ENCODE measurements around the gene TPSD1. TPM values are rescaled to one million over a fixed set of nuclear protein-coding genes. Genes with fewer than 3 reads are reported as not detected.
"Not testable (repeated sequence)": the region's sequence is repeated elsewhere in the genome, so short reads cannot be mapped to it uniquely, and the experiment has no call there.

TPSD1 gene
- total RNA-seq, 1 experiment from 2014 or later: not detected

GRCh38 chr16:1256296-1256873, 516 bp downstream of the TPSD1 start:
- CTCF ChIA-PET; H3K9ac ChIP-seq (ENCODE audit: low read length); ATAC-seq; H3K36me3 ChIP-seq (ENCODE audit: low read depth, low read length); H3K4me1 ChIP-seq (ENCODE audit: insufficient read depth, low read length); H4K20me1 ChIP-seq (ENCODE audit: low read length); H3F3A ChIP-seq (ENCODE audit: low read length, unreplicated experiment); H3K4me2 ChIP-seq (ENCODE audit: low read length); H3K9me2 ChIP-seq (replicated peaks; ENCODE audit: low read length); H3K4me3 ChIP-seq (ENCODE audit: low read length); H3K9me3 ChIP-seq (ENCODE audit: low read length); BruUV-seq (replicated peaks); H3K27ac ChIP-seq (ENCODE audit: low read length); DNase-seq; H3K79me2 ChIP-seq (ENCODE audit: low read length); intact Hi-C loops (cut with micrococcal nuclease); POLR2A ChIA-PET (ENCODE audit: unreplicated experiment); H2AFZ ChIP-seq (ENCODE audit: low read length): not testable (repeated sequence)
- peaks cover 22% of the 10 kb centered on the region for H3K27me3 ChIP-seq (ENCODE audit: low read length)

GRCh38 chr16:1256874-1257322, 1.0 kb downstream of the TPSD1 start:
- H3K4me1 ChIP-seq (ENCODE audit: insufficient read depth, low read length): no peaks in the 10 kb centered on the region; the same call in 1 of the 2 replicates
- TF ChIP-seq CTCF (conservative IDR thresholded peaks at IDR 0.05; ENCODE audit: low read depth, low read length) (no peak), EZH2phosphoT487 (IDR thresholded peaks at IDR 0.05; ENCODE audit: borderline replicate concordance, low read length) (no peak), EZH2 (IDR thresholded peaks at IDR 0.05; ENCODE audit: low read length, unreplicated experiment) (no peak)
- POLR2A ChIA-PET (ENCODE audit: unreplicated experiment): no interaction called here
- no peaks in the 10 kb centered on the region for H3F3A ChIP-seq (ENCODE audit: low read length, unreplicated experiment)
- H3K36me3 ChIP-seq (ENCODE audit: low read depth, low read length): no peaks in the 10 kb centered on the region
- H3K4me2 ChIP-seq (ENCODE audit: low read length): no peak overlapping the region
- CTCF ChIA-PET: no interaction called here
- peaks cover 28% of the 10 kb centered on the region for H3K27me3 ChIP-seq (ENCODE audit: low read length)
- BruUV-seq (replicated peaks): no TSS peak
- no peaks in the 10 kb centered on the region for H3K9me3 ChIP-seq (ENCODE audit: low read length)
- ATAC-seq (no peak), DNase-seq (no peak)
- no peaks in the 10 kb centered on the region for H4K20me1 ChIP-seq (ENCODE audit: low read length)
- H3K9ac ChIP-seq (ENCODE audit: low read length): no peak overlapping the region
- H3K9me2 ChIP-seq (replicated peaks; ENCODE audit: low read length): no peaks in the 10 kb centered on the region
- H3K27ac ChIP-seq (ENCODE audit: low read length): no peak overlapping the region
- H2AFZ ChIP-seq (ENCODE audit: low read length): no peak overlapping the region
- no peak overlapping the region for H3K4me3 ChIP-seq (ENCODE audit: low read length)
- no peaks in the 10 kb centered on the region for H3K79me2 ChIP-seq (ENCODE audit: low read length)
- intact Hi-C loops (cut with micrococcal nuclease): no loop called here

GRCh38 chr16:1257561-1258224, 1.8 kb downstream of the TPSD1 start:
- Histone ChIP-seq H3K9me2 (replicated peaks; ENCODE audit: low read length) (no peaks in the 10 kb centered on the region), H3K79me2 (ENCODE audit: low read length) (no peaks in the 10 kb centered on the region), H3K27ac (ENCODE audit: low read length) (no peak overlapping the region), H3K4me3 (ENCODE audit: low read length) (no peak overlapping the region), H3F3A (ENCODE audit: low read length, unreplicated experiment) (no peaks in the 10 kb centered on the region), H3K9me3 (ENCODE audit: low read length) (no peaks in the 10 kb centered on the region), H3K9ac (ENCODE audit: low read length) (no peak overlapping the region), H3K27me3 (ENCODE audit: low read length) (peaks cover 31% of the 10 kb centered on the region), H4K20me1 (ENCODE audit: low read length) (no peaks in the 10 kb centered on the region), H3K4me1 (ENCODE audit: insufficient read depth, low read length) (no peaks in the 10 kb centered on the region; the same call in 1 of the 2 replicates), H3K4me2 (ENCODE audit: low read length) (no peak overlapping the region), H3K36me3 (ENCODE audit: low read depth, low read length) (no peaks in the 10 kb centered on the region), H2AFZ (ENCODE audit: low read length) (no peak overlapping the region)
- intact Hi-C loops (cut with micrococcal nuclease): no loop called here
- ChIA-PET POLR2A (ENCODE audit: unreplicated experiment) (no interaction called here), CTCF (no interaction called here)
- TF ChIP-seq EZH2phosphoT487 (IDR thresholded peaks at IDR 0.05; ENCODE audit: borderline replicate concordance, low read length) (no peak), CTCF (conservative IDR thresholded peaks at IDR 0.05; ENCODE audit: low read depth, low read length) (no peak), EZH2 (IDR thresholded peaks at IDR 0.05; ENCODE audit: low read length, unreplicated experiment) (no peak)
- DNase-seq (no peak), ATAC-seq (no peak)
- no TSS peak for BruUV-seq (replicated peaks)
